HEK293T (cell line): Measurements from ENCODE around the gene CKM.

Experiments used
- CTCF ChIA-PET: fragments of 350-600 bp; formaldehyde crosslinking; extraction: SDS; loops from one replicate; lab custom pipeline; 2021; ENCODE audit warnings: antibody characterized with exemption, inconsistent platforms; lab: Yijun Ruan, JAX
- POLR2A ChIA-PET: fragments of 350-600 bp; formaldehyde crosslinking; extraction: SDS; loops from one replicate; lab custom pipeline; 2020; ENCODE audit warnings: antibody characterized with exemption, inconsistent platforms; lab: Yijun Ruan, JAX
- DNase-seq: peaks from one replicate; pipeline ENCODE4 v3.0.0; 2012; ENCODE audit warnings: mixed read lengths; ENCODE audit errors: extremely low spot score
- ARNT ChIP-seq: fragments of 450-650 bp; IDR thresholded peaks from 2 replicates; pipeline ENCODE4 v1.6.1; 2017; ENCODE audit warnings: mild to moderate bottlenecking
- BHLHE40 ChIP-seq: fragments of 450-650 bp; IDR thresholded peaks from 2 replicates; pipeline ENCODE4 v1.6.1; 2016; ENCODE audit warnings: mild to moderate bottlenecking, moderate library complexity, borderline replicate concordance
- CTBP1 ChIP-seq: fragments of 450-650 bp; IDR thresholded peaks from 2 replicates; pipeline ENCODE4 v1.6.1; 2016; ENCODE audit warnings: borderline replicate concordance
- ELF4 ChIP-seq: fragments of 450-650 bp; IDR thresholded peaks from 2 replicates; pipeline ENCODE4 v1.6.1; 2017; ENCODE audit warnings: antibody characterized with exemption
- FOXA1 ChIP-seq: fragments of 450-650 bp; IDR thresholded peaks from 2 replicates; pipeline ENCODE4 v1.6.1; 2016; ENCODE audit warnings: mild to moderate bottlenecking
- FOXK2 ChIP-seq: fragments of 450-650 bp; IDR thresholded peaks from 2 replicates; pipeline ENCODE4 v1.6.1; 2016; ENCODE audit warnings: mild to moderate bottlenecking
- FOXM1 ChIP-seq: fragments of 450-650 bp; IDR thresholded peaks from 2 replicates; pipeline ENCODE4 v1.6.1; 2017; ENCODE audit warnings: mild to moderate bottlenecking, borderline replicate concordance
- HDGF ChIP-seq: fragments of 450-650 bp; IDR thresholded peaks from 2 replicates; pipeline ENCODE4 v1.6.1; 2017; ENCODE audit warnings: antibody characterized with exemption, borderline replicate concordance
- L3MBTL2 ChIP-seq: fragments of 450-650 bp; conservative IDR thresholded peaks from 2 replicates; pipeline ENCODE4 v1.6.1; 2016; ENCODE audit warnings: mild to moderate bottlenecking
- LEF1 ChIP-seq: fragments of 450-650 bp; IDR thresholded peaks from 2 replicates; pipeline ENCODE4 v1.6.1; 2017; ENCODE audit warnings: mild to moderate bottlenecking, borderline replicate concordance
- NFRKB ChIP-seq: fragments of 450-650 bp; IDR thresholded peaks from 2 replicates; pipeline ENCODE4 v1.6.1; 2016; ENCODE audit warnings: mild to moderate bottlenecking, moderate library complexity
- SP1 ChIP-seq: fragments of 450-650 bp; IDR thresholded peaks from 2 replicates; pipeline ENCODE4 v1.6.1; 2017
- SUZ12 ChIP-seq: fragments of 450-650 bp; IDR thresholded peaks from 2 replicates; pipeline ENCODE4 v1.6.1; 2016; ENCODE audit warnings: mild to moderate bottlenecking
- TARDBP ChIP-seq: fragments of 450-650 bp; IDR thresholded peaks from 2 replicates; pipeline ENCODE4 v1.6.1; 2016
- ZNF384 ChIP-seq: fragments of 450-650 bp; IDR thresholded peaks from 2 replicates; pipeline ENCODE4 v1.6.1; 2016
- TF ChIP-seq, protein P1 (sequence below): fragments of 450-650 bp; IDR thresholded peaks from 2 replicates; pipeline ENCODE4 v1.6.1; 2016

The CKM gene

DNA sequence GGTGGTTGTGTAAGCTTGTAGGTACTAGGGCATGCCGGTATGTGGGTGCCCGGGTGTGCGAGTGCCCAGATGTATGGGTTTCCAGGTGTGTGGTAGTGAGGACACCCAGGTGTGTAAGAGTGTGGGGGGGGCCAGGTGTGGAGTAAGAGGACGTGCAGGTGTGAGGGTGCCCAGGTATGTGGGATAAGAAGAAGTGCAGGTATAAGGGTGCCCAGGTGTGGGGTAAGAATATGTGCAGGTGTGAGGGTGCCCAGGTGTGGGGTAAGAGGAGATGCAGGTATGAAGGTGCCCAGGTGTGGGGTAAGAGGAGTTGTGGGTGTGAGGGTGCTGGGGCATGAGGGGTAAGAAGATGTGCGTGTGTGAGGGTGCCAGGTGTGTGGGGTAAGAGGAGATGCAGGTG lies 57.3 kb downstream of the CKM start:
- ChIA-PET POLR2A (no interaction called here), CTCF (no interaction called here)
- no peak for DNase-seq
- peak; percentile 5; the same call in 1 of the 2 replicates for TF ChIP-seq CTBP1
- no peak for TF ChIP-seq L3MBTL2
- no peak for TF ChIP-seq HDGF

DNA sequence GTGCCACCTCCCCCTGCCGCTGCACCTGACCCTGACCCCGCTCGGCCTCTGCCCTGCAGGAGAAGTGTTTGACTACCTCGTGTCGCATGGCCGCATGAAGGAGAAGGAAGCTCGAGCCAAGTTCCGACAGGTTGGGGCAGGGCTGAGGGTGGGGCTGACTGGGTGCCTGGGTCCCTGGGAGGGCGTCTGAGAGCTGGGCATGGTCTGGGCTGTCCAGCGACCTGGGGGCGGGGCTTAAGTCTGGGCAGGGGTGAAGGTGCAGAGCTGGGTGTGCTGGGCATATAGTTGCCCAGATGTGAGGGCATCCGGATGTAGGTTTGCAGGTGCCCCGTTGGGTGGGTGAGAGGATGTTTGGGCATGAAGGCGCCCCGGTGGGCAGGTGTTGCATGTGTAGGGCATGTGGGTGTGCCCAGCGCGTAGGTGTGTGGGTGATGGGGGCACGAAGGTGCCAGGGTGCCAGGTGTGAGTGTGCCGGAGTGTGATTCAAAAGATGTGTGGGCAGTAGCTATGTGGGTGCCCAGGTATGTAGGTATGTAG lies 57.8 kb downstream of the CKM start:
- DNase-seq = no peak
- POLR2A ChIA-PET = no interaction called here
- TF ChIP-seq SP1 = no peak
- no peak for TF ChIP-seq ARNT
- no peak for TF ChIP-seq TARDBP
- no peak for TF ChIP-seq NFRKB
- TF ChIP-seq CTBP1 = no peak
- TF ChIP-seq FOXA1 = no peak
- CTCF ChIA-PET = interaction anchor here (1.0 kb wide), 1 partner anchor 10 kb away, joined by 3 read pairs; no protein-coding TSS in a partner anchor

DNA sequence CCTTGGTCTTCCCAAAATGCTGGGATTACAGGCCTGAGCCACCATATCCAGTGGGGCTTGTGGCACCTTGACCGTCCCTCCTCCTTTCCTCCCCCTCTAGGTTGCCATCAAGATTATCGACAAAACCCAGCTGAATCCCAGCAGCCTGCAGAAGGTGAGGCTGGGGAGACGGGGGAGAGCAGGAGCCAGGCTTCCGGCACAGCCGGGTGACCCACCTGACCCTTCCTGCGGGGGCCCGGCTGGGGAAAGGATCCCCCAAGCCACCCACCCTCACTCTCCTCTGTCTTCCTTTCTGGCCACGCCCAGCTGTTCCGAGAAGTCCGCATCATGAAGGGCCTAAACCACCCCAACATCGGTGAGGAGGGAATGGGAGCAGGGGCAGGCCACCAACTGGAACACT lies 59.7 kb downstream of the CKM start:
- TF ChIP-seq ZNF384 (no peak), CTBP1 (no peak), FOXK2 (no peak), NFRKB (no peak), FOXM1 (no peak), L3MBTL2 (no peak), SP1 (no peak), SUZ12 (no peak), FOXA1 (no peak), HDGF (no peak), TARDBP (no peak), LEF1 (no peak), ARNT (no peak), ELF4 (no peak), BHLHE40 (no peak)
- TF ChIP-seq, protein P1, sequence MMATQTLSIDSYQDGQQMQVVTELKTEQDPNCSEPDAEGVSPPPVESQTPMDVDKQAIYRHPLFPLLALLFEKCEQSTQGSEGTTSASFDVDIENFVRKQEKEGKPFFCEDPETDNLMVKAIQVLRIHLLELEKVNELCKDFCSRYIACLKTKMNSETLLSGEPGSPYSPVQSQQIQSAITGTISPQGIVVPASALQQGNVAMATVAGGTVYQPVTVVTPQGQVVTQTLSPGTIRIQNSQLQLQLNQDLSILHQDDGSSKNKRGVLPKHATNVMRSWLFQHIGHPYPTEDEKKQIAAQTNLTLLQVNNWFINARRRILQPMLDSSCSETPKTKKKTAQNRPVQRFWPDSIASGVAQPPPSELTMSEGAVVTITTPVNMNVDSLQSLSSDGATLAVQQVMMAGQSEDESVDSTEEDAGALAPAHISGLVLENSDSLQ = no peak
- CTCF ChIA-PET = no interaction called here
- no peak for DNase-seq
- POLR2A ChIA-PET = no interaction called here

DNA sequence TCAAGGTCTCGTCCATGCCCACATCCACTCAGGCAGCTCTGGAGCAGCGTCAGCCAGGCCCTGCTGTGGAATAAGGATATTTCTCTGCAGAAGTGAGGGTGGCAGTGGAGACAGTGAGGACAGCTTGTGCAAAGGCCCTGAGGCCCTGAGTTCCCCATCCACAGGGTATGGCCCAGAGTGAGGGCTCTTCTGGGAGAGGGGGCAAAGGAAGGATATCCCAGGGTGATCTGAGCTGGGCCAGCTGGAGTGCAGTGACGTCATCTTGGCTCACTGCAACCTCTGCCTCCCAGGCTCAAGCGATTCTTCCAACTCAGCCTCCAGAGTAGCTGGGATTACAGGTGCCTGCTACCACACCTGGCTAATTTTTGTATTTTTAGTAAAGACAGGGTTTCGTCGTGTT lies 60.1 kb downstream of the CKM start:
- CTCF ChIA-PET = no interaction called here

DNA sequence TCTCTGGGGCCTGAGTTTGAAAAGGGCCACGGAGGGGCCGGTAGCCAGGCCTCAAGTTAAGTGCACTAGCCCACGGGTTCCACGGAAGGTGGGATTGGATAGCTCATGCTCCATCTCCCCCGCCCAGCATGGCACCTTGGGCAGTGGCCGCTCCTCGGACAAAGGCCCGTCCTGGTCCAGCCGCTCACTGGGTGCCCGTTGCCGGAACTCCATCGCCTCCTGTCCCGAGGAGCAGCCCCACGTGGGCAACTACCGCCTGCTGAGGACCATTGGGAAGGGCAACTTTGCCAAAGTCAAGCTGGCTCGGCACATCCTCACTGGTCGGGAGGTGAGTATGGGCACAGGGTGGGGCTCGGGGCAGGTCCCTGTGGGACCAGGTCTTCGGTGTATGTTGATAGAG lies 63.8 kb downstream of the CKM start:
- CTCF ChIA-PET = no interaction called here
- POLR2A ChIA-PET = no interaction called here

More for the DNA sequence above, 60.1 kb downstream of the CKM start:
- DNase-seq = no peak
- POLR2A ChIA-PET = no interaction called here
- TF ChIP-seq ARNT (no peak), ZNF384 (no peak), FOXM1 (no peak), SP1 (no peak), FOXK2 (no peak), CTBP1 (no peak), ELF4 (no peak), HDGF (no peak), FOXA1 (no peak), TARDBP (no peak), L3MBTL2 (no peak), SUZ12 (no peak), LEF1 (no peak), BHLHE40 (no peak), NFRKB (no peak)
- TF ChIP-seq, protein P1 = no peak

DNA sequence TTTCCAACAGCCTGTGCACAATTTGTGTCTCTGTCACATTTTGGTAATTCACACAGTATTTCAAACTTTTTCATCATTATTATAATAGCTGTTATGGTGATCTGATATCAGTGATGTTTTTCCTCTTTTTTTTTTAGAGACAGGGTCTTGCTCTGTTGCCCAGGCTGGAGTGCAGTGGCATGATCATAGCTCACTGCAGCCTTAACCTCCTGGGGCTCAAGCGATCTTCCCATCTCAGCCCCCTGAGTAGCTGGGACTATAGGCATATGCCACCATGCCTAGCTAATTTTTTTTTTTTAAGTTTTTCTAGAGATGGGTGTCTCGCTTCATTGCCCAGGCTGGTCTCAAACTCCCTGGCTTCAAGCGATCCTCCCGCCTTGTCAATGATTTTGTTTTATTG lies 65.8 kb downstream of the CKM start:
- no peak for DNase-seq
- CTCF ChIA-PET = no interaction called here
- TF ChIP-seq LEF1 (no peak), NFRKB (no peak), ELF4 (no peak), FOXM1 (no peak), CTBP1 (no peak), BHLHE40 (no peak), SP1 (no peak), ARNT (no peak), TARDBP (no peak), HDGF (no peak), FOXK2 (no peak), ZNF384 (no peak), L3MBTL2 (no peak), FOXA1 (no peak), SUZ12 (no peak)
- TF ChIP-seq, protein P1 = no peak
- POLR2A ChIA-PET = interaction anchor here (1.0 kb wide), 1 partner anchor 44 kb away, joined by 5 read pairs; no protein-coding TSS in a partner anchor

More for the DNA sequence above, 63.8 kb downstream of the CKM start:
- no peak for DNase-seq
- no peak for TF ChIP-seq L3MBTL2
- TF ChIP-seq BHLHE40 = no peak
- TF ChIP-seq FOXM1 = no peak
- TF ChIP-seq ZNF384 = no peak
- TF ChIP-seq TARDBP = no peak
- no peak for TF ChIP-seq ELF4
